Measurements from ENCODE around the gene PAX2.

- TF ChIP-seq CTCF (IDR thresholded peaks at IDR 0.05), result no peak
- TF ChIP-seq POLR2A (IDR thresholded peaks at IDR 0.05; ENCODE audit: low read depth), result no peak
- no peak for TF ChIP-seq POLR2AphosphoS5 (IDR thresholded peaks at IDR 0.05)
- no peak for TF ChIP-seq EP300 (IDR thresholded peaks at IDR 0.05)
These were observed 9.1 kb upstream of the PAX2 start for GRCh38 chr10:100736144-100736808.
